Trophoblast cell (in vitro differentiated cells and primary cell): ENCODE data around the gene P2RY2.
A peak's percentile ranks its signal among the peaks of the same experiment; 100 is the strongest.

Experiments
- DNase-seq, 2 donors: peaks; one replicate each; pipeline ENCODE4 v3.0.0-alpha.2; 2016
- H2AFZ ChIP-seq: 2 replicates; pipeline ENCODE4 v1.6.1; 2013; ENCODE audit warnings: low read length, moderate library complexity, mild to moderate bottlenecking; ENCODE audit not compliant: insufficient read depth, poor library complexity
- H2AK5ac ChIP-seq: 2 replicates; pipeline ENCODE4 v1.6.1; 2013; ENCODE audit warnings: mild to moderate bottlenecking, low read length
- H2BK120ac ChIP-seq: 2 replicates; pipeline ENCODE4 v1.6.1; 2013; ENCODE audit warnings: low read length, mild to moderate bottlenecking, moderate library complexity; ENCODE audit not compliant: insufficient read depth, poor library complexity
- H2BK12ac ChIP-seq: 2 replicates; pipeline ENCODE4 v1.6.1; 2013; ENCODE audit warnings: mild to moderate bottlenecking, low read length, moderate library complexity
- H2BK5ac ChIP-seq: 2 replicates; pipeline ENCODE4 v1.6.1; 2013; ENCODE audit warnings: low read length, low read depth, moderate library complexity, mild to moderate bottlenecking; ENCODE audit not compliant: poor library complexity
- H3K14ac ChIP-seq: 2 replicates; pipeline ENCODE4 v1.6.1; 2013; ENCODE audit warnings: mild to moderate bottlenecking, low read length
- H3K18ac ChIP-seq: 2 replicates; pipeline ENCODE4 v1.6.1; 2013; ENCODE audit warnings: mild to moderate bottlenecking, low read length
- H3K23ac ChIP-seq: 2 replicates; pipeline ENCODE4 v1.6.1; 2013; ENCODE audit warnings: low read length
- H3K27ac ChIP-seq: 2 replicates; pipeline ENCODE4 v1.5.1; 2013; ENCODE audit warnings: low read depth, mild to moderate bottlenecking, inconsistent platforms, low read length, moderate library complexity
- H3K27me3 ChIP-seq: 2 replicates; pipeline ENCODE4 v1.6.1; 2013; ENCODE audit warnings: inconsistent platforms, mild to moderate bottlenecking, low read length, moderate library complexity; ENCODE audit not compliant: insufficient read depth
- H3K36me3 ChIP-seq, 2 experiments: 1 replicate in 1 of 2; 2 replicates in 1 of 2; pipeline ENCODE4 v1.6.1; 2013; ENCODE audit warnings: low read length in 2 of 2, mild to moderate bottlenecking in 2 of 2, moderate library complexity in 1 of 2; ENCODE audit not compliant: insufficient read depth in 2 of 2, control insufficient read depth in 1 of 2
- H3K4ac ChIP-seq: 2 replicates; pipeline ENCODE4 v1.6.1; 2013; ENCODE audit warnings: low read depth, mild to moderate bottlenecking, low read length, moderate library complexity
- H3K4me1 ChIP-seq, 2 experiments: 1 replicate in 1 of 2; 2 replicates in 1 of 2; pipeline ENCODE4 v1.6.1; 2013; ENCODE audit warnings: low read length in 2 of 2, mild to moderate bottlenecking in 2 of 2, moderate library complexity in 1 of 2; ENCODE audit not compliant: insufficient read depth in 2 of 2, control insufficient read depth in 1 of 2
- H3K4me2 ChIP-seq: 2 replicates; pipeline ENCODE4 v1.6.1; 2013; ENCODE audit warnings: inconsistent platforms, mild to moderate bottlenecking, low read length, moderate library complexity
- H3K4me3 ChIP-seq: 2 replicates; pipeline ENCODE4 v1.5.1; 2013; ENCODE audit warnings: mild to moderate bottlenecking, low read depth, low read length, inconsistent platforms
- H3K79me1 ChIP-seq: one replicate; pipeline ENCODE4 v1.6.1; 2013; ENCODE audit warnings: low read length
- H3K79me2 ChIP-seq: 2 replicates; pipeline ENCODE4 v1.6.1; 2013; ENCODE audit warnings: low read length, mild to moderate bottlenecking; ENCODE audit not compliant: control insufficient read depth, insufficient read depth, poor library complexity
- H3K9ac ChIP-seq: 2 replicates; pipeline ENCODE4 v1.6.1; 2013; ENCODE audit warnings: mild to moderate bottlenecking, low read length
- H3K9me3 ChIP-seq: 2 replicates; pipeline ENCODE4 v1.6.1; 2013; ENCODE audit warnings: low read depth, mild to moderate bottlenecking, control low read depth, inconsistent platforms, low read length; ENCODE audit not compliant: insufficient read depth
- H4K12ac ChIP-seq: 2 replicates; pipeline ENCODE4 v1.6.1; 2013; ENCODE audit warnings: low read depth, mild to moderate bottlenecking, low read length, moderate library complexity
- H4K8ac ChIP-seq: 2 replicates; pipeline ENCODE4 v1.6.1; 2013; ENCODE audit warnings: low read depth, mild to moderate bottlenecking, low read length, moderate library complexity
- H4K91ac ChIP-seq: one replicate; pipeline ENCODE4 v1.6.1; 2013; ENCODE audit warnings: low read depth, mild to moderate bottlenecking, low read length, moderate library complexity
- WGBS: extraction: QIAGEN DNeasy Blood & Tissue Kit; methylation state at CpG from one replicate; pipeline ENCODE4 v1.1.7; 2013; ENCODE audit warnings: missing lambda C conversion rate; ENCODE audit not compliant: insufficient read length, insufficient coverage; ENCODE audit errors: extremely low coverage; 5-methylcytosine and 5-hydroxymethylcytosine counted together

P2RY2 gene

GRCh38 chr11:73178681-73179080 is 39.4 kb upstream of the P2RY2 start:
- Histone ChIP-seq H3K79me2 (no peaks in the 10 kb centered on the region), H3K14ac (no peak overlapping the region), H3K4me1 (peaks cover 3 to 5% of the 10 kb centered on the region in 2 experiments), H3K23ac (no peak overlapping the region), H3K18ac (no peak overlapping the region), H3K36me3 (no peaks in the 10 kb centered on the region), H2AK5ac (no peak overlapping the region), H4K91ac (no peak overlapping the region), H3K27ac (no peak overlapping the region), H3K27me3 (no peaks in the 10 kb centered on the region), H4K8ac (no peak overlapping the region), H3K4me3 (no peak overlapping the region), H3K9ac (no peak overlapping the region), H2BK12ac (no peak overlapping the region), H3K4ac (no peak overlapping the region), H4K12ac (no peak overlapping the region), H2AFZ (no peak overlapping the region), H2BK5ac (no peak overlapping the region), H3K9me3 (no peaks in the 10 kb centered on the region), H3K4me2 (no peak overlapping the region), H2BK120ac (no peak overlapping the region), H3K79me1 (no peaks in the 10 kb centered on the region)
- no CpG with 5 or more reads among the region's 4 CpGs for WGBS
- no peak for DNase-seq

GRCh38 chr11:73182824-73183321 is 35.2 kb upstream of the P2RY2 start:
- Histone ChIP-seq H3K79me1 (peaks cover 2% of the 10 kb centered on the region), H3K4me1 (peaks cover 8 to 10% of the 10 kb centered on the region in 2 experiments), H3K4ac (no peak overlapping the region), H3K4me2 (no peak overlapping the region), H2BK120ac (no peak overlapping the region), H2AFZ (no peak overlapping the region), H3K36me3 (no peaks in the 10 kb centered on the region), H3K14ac (no peak overlapping the region), H3K27me3 (no peaks in the 10 kb centered on the region), H3K9ac (no peak overlapping the region), H3K4me3 (no peak overlapping the region), H4K12ac (no peak overlapping the region), H2BK12ac (no peak overlapping the region), H3K18ac (no peak overlapping the region), H4K91ac (no peak overlapping the region), H3K9me3 (no peaks in the 10 kb centered on the region), H3K23ac (no peak overlapping the region), H4K8ac (no peak overlapping the region), H2AK5ac (no peak overlapping the region), H3K79me2 (no peaks in the 10 kb centered on the region), H3K27ac (no peak overlapping the region), H2BK5ac (no peak overlapping the region)
- DNase-seq, result no peak
- no CpG with 5 or more reads among the region's 3 CpGs for whole genome bisulfite sequencing

- Histone ChIP-seq H3K79me2 (no peaks in the 10 kb centered on the region), H2AFZ (no peak overlapping the region), H3K4me3 (no peak overlapping the region), H3K18ac (no peak overlapping the region), H2BK120ac (no peak overlapping the region), H3K4ac (no peak overlapping the region), H2AK5ac (no peak overlapping the region), H3K36me3 (no peaks in the 10 kb centered on the region), H2BK5ac (no peak overlapping the region), H4K12ac (no peak overlapping the region), H3K27ac (no peak overlapping the region), H3K79me1 (peaks cover 2% of the 10 kb centered on the region), H2BK12ac (peak overlapping the region; percentile 10), H3K4me2 (no peak overlapping the region), H3K9me3 (no peaks in the 10 kb centered on the region), H3K9ac (no peak overlapping the region), H4K8ac (no peak overlapping the region), H3K14ac (no peak overlapping the region), H3K4me1 (peaks cover 8 to 10% of the 10 kb centered on the region in 2 experiments), H4K91ac (peak overlapping the region; percentile 21), H3K27me3 (no peaks in the 10 kb centered on the region), H3K23ac (no peak overlapping the region)
- DNase-seq, result peak; percentile 67 to 83
- WGBS, result no CpG with 5 or more reads among the region's 18 CpGs
These were observed 33.0 kb upstream of the P2RY2 start for GRCh38 chr11:73184953-73185671.

- Histone ChIP-seq H3K23ac (no peak overlapping the region), H3K9ac (no peak overlapping the region), H3K4me2 (no peak overlapping the region), H3K27ac (no peak overlapping the region), H4K12ac (no peak overlapping the region), H2AK5ac (peak overlapping the region; percentile 12), H2BK12ac (peak overlapping the region; percentile 27), H3K9me3 (no peaks in the 10 kb centered on the region), H4K8ac (no peak overlapping the region), H3K4me3 (no peak overlapping the region), H3K4me1 (peaks cover 8 to 10% of the 10 kb centered on the region in 2 experiments), H3K18ac (no peak overlapping the region), H2BK5ac (no peak overlapping the region), H3K4ac (no peak overlapping the region), H3K14ac (no peak overlapping the region), H2BK120ac (peak overlapping the region; percentile 13), H3K27me3 (no peaks in the 10 kb centered on the region), H3K36me3 (no peaks in the 10 kb centered on the region), H2AFZ (no peak overlapping the region), H3K79me1 (peaks cover 2% of the 10 kb centered on the region), H3K79me2 (no peaks in the 10 kb centered on the region), H4K91ac (peak overlapping the region; percentile 54)
- WGBS, result no CpG with 5 or more reads among the region's 13 CpGs
- peak; percentile 67 to 68 for DNase-seq
These were observed 32.3 kb upstream of the P2RY2 start for GRCh38 chr11:73185680-73186293.
